ENCODE measurements around the gene PLCB3.

PLCB3 gene

GRCh38 chr11:64222651-64223000 is 28.7 kb upstream of the PLCB3 start:
- no peak for DNase-seq

GRCh38 chr11:64223001-64223651 is 28.2 kb upstream of the PLCB3 start:
- DNase-seq, result no peak

- no peak for DNase-seq
Observed at GRCh38 chr11:64224151-64224890, 27.0 kb upstream of the PLCB3 start.

GRCh38 chr11:64224891-64225607 is 26.3 kb upstream of the PLCB3 start:
- DNase-seq, result no peak

GRCh38 chr11:64225608-64226506 is 25.5 kb upstream of the PLCB3 start, which contains the start of the genes NUDT22 and TRPT1:
Gene NUDT22, plus strand, starts transcription at chr11:64226274. Its CDS starts 379 bp downstream, at chr11:64226653.
Gene TRPT1, minus strand, starts transcription at chr11:64226186. Its CDS starts 326 bp downstream, at chr11:64225860.
- peak; percentile 84 for DNase-seq

- DNase-seq, result no peak
Observed at GRCh38 chr11:64226507-64227051, 24.8 kb upstream of the PLCB3 start.

- DNase-seq, result no peak
Observed at GRCh38 chr11:64227405-64227956, 23.8 kb upstream of the PLCB3 start.

GRCh38 chr11:64229090-64229743 is 22.1 kb upstream of the PLCB3 start:
- no peak for DNase-seq

- DNase-seq, result no peak
Observed at GRCh38 chr11:64229744-64230170, 21.6 kb upstream of the PLCB3 start.

GRCh38 chr11:64230171-64230984 is 21.0 kb upstream of the PLCB3 start, which contains the start of gene DNAJC4:
Gene DNAJC4, plus strand, starts transcription at chr11:64230548. Its CDS starts 307 bp downstream, at chr11:64230855.
- peak; percentile 87 for DNase-seq

GRCh38 chr11:64230985-64231365 is 20.4 kb upstream of the PLCB3 start:
- peak; percentile 22 for DNase-seq

GRCh38 chr11:64231546-64231945 is 19.8 kb upstream of the PLCB3 start:
- no peak for DNase-seq

- no peak for DNase-seq
Observed at GRCh38 chr11:64232182-64232966, 19.0 kb upstream of the PLCB3 start.

- no peak for DNase-seq
Observed at GRCh38 chr11:64232967-64233315, 18.4 kb upstream of the PLCB3 start.

GRCh38 chr11:64233913-64234586 is 17.3 kb upstream of the PLCB3 start, which contains the start of gene VEGFB:
Gene VEGFB, plus strand, starts transcription at chr11:64234584. Its CDS starts 250 bp downstream, at chr11:64234834.
- peak; percentile 34 for DNase-seq

- no peak for DNase-seq
Observed at GRCh38 chr11:64234647-64235379, 16.5 kb upstream of the PLCB3 start.

- no peak for DNase-seq
Observed at GRCh38 chr11:64235437-64236161, 15.7 kb upstream of the PLCB3 start.

Data from GDM1 (cell line).